Keratinocyte (primary cell): ENCODE results near the gene STRBP.

Experiments used
- EZH2 ChIP-seq: IDR thresholded peaks from one replicate; pipeline ENCODE4 v1.6.1; 2012; ENCODE audit warnings: inconsistent platforms, mild to moderate bottlenecking, low read length, moderate library complexity
- TF ChIP-seq, protein P1 (sequence below), 3 experiments: IDR thresholded peaks in 1 of 3; conservative IDR thresholded peaks in 1 of 3; optimal IDR thresholded peaks in 1 of 3; 2 replicates in 2 of 3; 3 replicates in 1 of 3; pipeline versions ENCODE3 to v1.5.1; 2011; ENCODE audit warnings: low read length in 3 of 3, mild to moderate bottlenecking in 3 of 3, moderate library complexity in 2 of 3, control low read depth in 1 of 3, inconsistent platforms in 1 of 3; ENCODE audit not compliant: insufficient read depth in 2 of 3; ENCODE audit errors: extremely low read depth in 1 of 3

DNA sequence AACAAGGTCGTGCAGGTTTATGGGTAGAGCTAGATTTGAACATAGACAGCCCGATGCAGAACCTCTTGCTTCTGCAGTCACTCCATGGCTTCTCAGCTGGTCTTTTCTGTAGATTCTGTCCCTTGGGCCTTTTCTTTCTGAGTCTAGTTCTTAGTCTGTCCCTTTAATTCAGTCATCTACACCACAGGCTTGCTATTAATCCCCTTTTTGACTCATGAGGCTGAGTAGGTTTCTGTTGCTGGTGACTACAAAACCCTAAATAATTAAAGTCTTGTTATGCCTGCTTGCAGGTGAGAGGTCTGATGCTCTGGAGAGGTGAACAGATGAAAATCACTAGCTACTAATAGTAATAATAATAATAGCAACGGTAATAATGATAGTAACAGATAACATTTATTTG is 19.3 kb upstream of the STRBP start:
- no peak for TF ChIP-seq EZH2
- TF ChIP-seq, protein P1, sequence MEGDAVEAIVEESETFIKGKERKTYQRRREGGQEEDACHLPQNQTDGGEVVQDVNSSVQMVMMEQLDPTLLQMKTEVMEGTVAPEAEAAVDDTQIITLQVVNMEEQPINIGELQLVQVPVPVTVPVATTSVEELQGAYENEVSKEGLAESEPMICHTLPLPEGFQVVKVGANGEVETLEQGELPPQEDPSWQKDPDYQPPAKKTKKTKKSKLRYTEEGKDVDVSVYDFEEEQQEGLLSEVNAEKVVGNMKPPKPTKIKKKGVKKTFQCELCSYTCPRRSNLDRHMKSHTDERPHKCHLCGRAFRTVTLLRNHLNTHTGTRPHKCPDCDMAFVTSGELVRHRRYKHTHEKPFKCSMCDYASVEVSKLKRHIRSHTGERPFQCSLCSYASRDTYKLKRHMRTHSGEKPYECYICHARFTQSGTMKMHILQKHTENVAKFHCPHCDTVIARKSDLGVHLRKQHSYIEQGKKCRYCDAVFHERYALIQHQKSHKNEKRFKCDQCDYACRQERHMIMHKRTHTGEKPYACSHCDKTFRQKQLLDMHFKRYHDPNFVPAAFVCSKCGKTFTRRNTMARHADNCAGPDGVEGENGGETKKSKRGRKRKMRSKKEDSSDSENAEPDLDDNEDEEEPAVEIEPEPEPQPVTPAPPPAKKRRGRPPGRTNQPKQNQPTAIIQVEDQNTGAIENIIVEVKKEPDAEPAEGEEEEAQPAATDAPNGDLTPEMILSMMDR (optimal IDR thresholded peaks at IDR 0.05 in 1 of 3, IDR thresholded peaks at IDR 0.05 in 1 of 3, conservative IDR thresholded peaks at IDR 0.05 in 1 of 3; ENCODE audit: extremely low read depth in 1 of 3, insufficient read depth in 2 of 3, low read length in 3 of 3): no peak
